Central memory CD4-positive, alpha-beta T cell (primary cell): Measurements from ENCODE around the gene AGTPBP1.
A peak's percentile ranks its signal among the peaks of the same experiment; 100 is the strongest.
"Not testable (repeated sequence)": the region's sequence is repeated elsewhere in the genome, so short reads cannot be mapped to it uniquely, and the experiment has no call there.

Source experiments
- DNase-seq: peaks from one replicate; pipeline ENCODE4 v3.0.0; 2022
- total RNA-seq, 3 experiments: gene quantifications; one replicate each; lab custom pipeline; 2026; lab: John Stamatoyannopoulos, UW

Gene AGTPBP1
- 52.0 to 150 (median 127) reads per million in 3 experiments for total RNA-seq

GRCh38 chr9:85741875-85742596 is at the start of gene AGTPBP1:
Gene AGTPBP1, minus strand, starts transcription at chr9:85741954. Its CDS starts 29,421 bp downstream, at chr9:85712533.
- peak; percentile 96 for DNase-seq

- not testable (repeated sequence) for DNase-seq
Measured at GRCh38 chr9:85786116-85786515, 44.4 kb upstream of the AGTPBP1 start.

- DNase-seq: not testable (repeated sequence)
Measured at GRCh38 chr9:85773844-85774243, 32.1 kb upstream of the AGTPBP1 start.

GRCh38 chr9:85761802-85762201 is 20.0 kb upstream of the AGTPBP1 start:
- not testable (repeated sequence) for DNase-seq

- not testable (repeated sequence) for DNase-seq
Measured at GRCh38 chr9:85757716-85758115, 16.0 kb upstream of the AGTPBP1 start.

GRCh38 chr9:85756216-85756615 is 14.5 kb upstream of the AGTPBP1 start:
- DNase-seq: not testable (repeated sequence)

GRCh38 chr9:85746309-85746708 is 4.6 kb upstream of the AGTPBP1 start:
- DNase-seq: no peak

GRCh38 chr9:85745203-85745602 is 3.4 kb upstream of the AGTPBP1 start:
- DNase-seq: no peak

- no peak for DNase-seq
Measured at GRCh38 chr9:85744480-85744879, 2.7 kb upstream of the AGTPBP1 start.

- DNase-seq: peak; percentile 9
Measured at GRCh38 chr9:85743275-85744128, 1.7 kb upstream of the AGTPBP1 start.

GRCh38 chr9:85742597-85742936 is 813 bp upstream of the AGTPBP1 start:
- no peak for DNase-seq

- DNase-seq: peak; percentile 72
Measured at GRCh38 chr9:85741095-85741874, 469 bp downstream of the AGTPBP1 start.

GRCh38 chr9:85740787-85741094 is 1.0 kb downstream of the AGTPBP1 start:
- no peak for DNase-seq

GRCh38 chr9:85738509-85738908 is 3.2 kb downstream of the AGTPBP1 start:
- no peak for DNase-seq

GRCh38 chr9:85737671-85738070 is 4.1 kb downstream of the AGTPBP1 start:
- DNase-seq: no peak

- DNase-seq: no peak
Measured at GRCh38 chr9:85730916-85731630, 10.7 kb downstream of the AGTPBP1 start.

- DNase-seq: no peak
Measured at GRCh38 chr9:85729882-85730281, 11.9 kb downstream of the AGTPBP1 start.

- DNase-seq: no peak
Measured at GRCh38 chr9:85727500-85727899, 14.3 kb downstream of the AGTPBP1 start.

- no peak for DNase-seq
Measured at GRCh38 chr9:85726737-85727136, 15.0 kb downstream of the AGTPBP1 start.

GRCh38 chr9:85723215-85723614 is 18.5 kb downstream of the AGTPBP1 start:
- DNase-seq: peak; percentile 69

- not testable (repeated sequence) for DNase-seq
Measured at GRCh38 chr9:85719411-85719810, 22.3 kb downstream of the AGTPBP1 start.

GRCh38 chr9:85717818-85718217 is 23.9 kb downstream of the AGTPBP1 start:
- DNase-seq: not testable (repeated sequence)

- no peak for DNase-seq
Measured at GRCh38 chr9:85717220-85717619, 24.5 kb downstream of the AGTPBP1 start.
